GM12878 (cell line): ENCODE data around the gene FAAP100. TPM values are rescaled to one million over a fixed set of nuclear protein-coding genes. Genes with fewer than 3 reads are reported as not detected.
A peak's percentile ranks its signal among the peaks of the same experiment; 100 is the strongest.

ENCODE experiments used
- CBX3 ChIP-seq: fragments of 200-600 bp; sonication (generic); IDR thresholded peaks from 2 replicates; pipeline ENCODE4 v1.6.1; 2016; ENCODE audit warnings: low read depth, borderline replicate concordance
- CBX5 ChIP-seq: sonication (generic); IDR thresholded peaks from 2 replicates; pipeline ENCODE4 v1.6.1; 2016; ENCODE audit warnings: low read depth, moderate library complexity, mild to moderate bottlenecking, inconsistent platforms
- EED ChIP-seq: sonication (generic); IDR thresholded peaks from 2 replicates; pipeline ENCODE4 v1.6.1; 2016; ENCODE audit warnings: antibody characterized with exemption, low read depth
- ESRRA ChIP-seq: IDR thresholded peaks from 2 replicates; pipeline ENCODE4 v1.6.1; 2012; ENCODE audit warnings: mild to moderate bottlenecking, low read length, improper control_type of control experiment
- HDAC2 ChIP-seq: fragments of 200-600 bp; sonication (generic); IDR thresholded peaks from 2 replicates; pipeline ENCODE4 v1.6.1; 2017
- IRF4 ChIP-seq: IDR thresholded peaks from 2 replicates; pipeline ENCODE4 v1.6.1; 2011; ENCODE audit warnings: low read depth, low read length
- MTA3 ChIP-seq: IDR thresholded peaks from 2 replicates; pipeline ENCODE4 v1.6.1; 2012; ENCODE audit warnings: low read length, inconsistent platforms, borderline replicate concordance
- PAX5 ChIP-seq: IDR thresholded peaks from 2 replicates; pipeline ENCODE4 v1.6.1; 2011; ENCODE audit warnings: low read depth, low read length, borderline replicate concordance
- RUNX3 ChIP-seq: IDR thresholded peaks from 2 replicates; pipeline ENCODE4 v1.6.1; 2012; ENCODE audit warnings: low read length, inconsistent platforms
- SMARCA5 ChIP-seq: fragments of 450-650 bp; IDR thresholded peaks from 2 replicates; pipeline ENCODE4 v1.6.1; 2017; ENCODE audit warnings: mild to moderate bottlenecking
- SPI1 ChIP-seq: IDR thresholded peaks from 2 replicates; pipeline ENCODE4 v1.6.1; 2011; ENCODE audit warnings: low read depth, mild to moderate bottlenecking, low read length, moderate library complexity, borderline replicate concordance; ENCODE audit not compliant: insufficient read depth
- STAT3 ChIP-seq: IDR thresholded peaks from 2 replicates; pipeline ENCODE4 v1.6.1; 2011; ENCODE audit warnings: low read depth, low read length, improper control_type of control experiment
- SUZ12 ChIP-seq: fragments of 200-600 bp; sonication (generic); IDR thresholded peaks from one replicate; pipeline ENCODE4 v1.6.1; 2018; ENCODE audit warnings: antibody characterized with exemption, mild to moderate bottlenecking; ENCODE audit not compliant: unreplicated experiment
- TCF3 ChIP-seq: IDR thresholded peaks from 2 replicates; pipeline ENCODE4 v1.6.1; 2012; ENCODE audit warnings: low read depth, mild to moderate bottlenecking, low read length, borderline replicate concordance; ENCODE audit not compliant: insufficient read depth
- WRNIP1 ChIP-seq: IDR thresholded peaks from 2 replicates; pipeline ENCODE4 v1.6.1; 2011; ENCODE audit warnings: low read depth, low read length, improper control_type of control experiment, borderline replicate concordance
- ZNF207 ChIP-seq: fragments of 450-650 bp; IDR thresholded peaks from 2 replicates; pipeline ENCODE4 v1.6.1; 2014; ENCODE audit warnings: antibody characterized with exemption, mild to moderate bottlenecking, borderline replicate concordance
- polyA plus RNA-seq, 11 experiments: library from polyadenylated mRNA; depleted of rRNA in 4 of 11; unstranded in 6 of 11; stranded (reverse) in 5 of 11; fragments of >200 nt; fragmentation: Nextera tagmentation in 4 of 11; fragmentation: Illumina TruSeq in 1 of 11; extraction: Ambion mirVana in 4 of 11; extraction: Trizol in 1 of 11; gene quantifications; 1 replicate in 1 of 11; 2 replicates in 10 of 11; pipeline versions ENCODE4 v1.2.1 to v1.2.3, GENCODE V29; 2011 to 2016; ENCODE audit warnings: inconsistent platforms in 2 of 11, missing spikeins in 2 of 11, low read depth in 1 of 11
- total RNA-seq, 4 experiments: library from RNA; depleted of rRNA in 3 of 4; stranded (reverse); fragments of >200 nt in 3 of 4; fragmentation: Illumina TruSeq in 1 of 4; extraction: Trizol in 1 of 4; gene quantifications; 2 replicates each; pipeline versions ENCODE4 v1.2.1 to v1.2.3, GENCODE V29; 2013 to 2021
- TF ChIP-seq, protein P1 (sequence below): fragments of 150-350 bp; IDR thresholded peaks from 2 replicates; pipeline ENCODE4 v1.6.1; 2016; ENCODE audit warnings: low read depth, low read length
- TF ChIP-seq, protein P2 (sequence below): IDR thresholded peaks from 2 replicates; pipeline ENCODE4 v1.6.1; 2011; ENCODE audit warnings: mild to moderate bottlenecking, low read depth, low read length, moderate library complexity; ENCODE audit not compliant: insufficient replicate concordance
- TF ChIP-seq, protein P3 (sequence below): fragments of 450-650 bp; IDR thresholded peaks from 2 replicates; pipeline ENCODE4 v1.6.1; 2018; ENCODE audit warnings: mild to moderate bottlenecking, low read depth, moderate library complexity; ENCODE audit not compliant: partially characterized antibody
- TF ChIP-seq, protein P4 (sequence below): fragments of 450-650 bp; IDR thresholded peaks from 2 replicates; pipeline ENCODE4 v1.6.1; 2017; ENCODE audit warnings: antibody characterized with exemption, mild to moderate bottlenecking, moderate library complexity

FAAP100 gene
- total and polyA plus RNA-seq, 10 of the 15 experiments (the other 5 are each of a cell fraction or from before 2014, with no cell fraction given): 0.11 to 46.2 (median 17.1) TPM

DNA sequence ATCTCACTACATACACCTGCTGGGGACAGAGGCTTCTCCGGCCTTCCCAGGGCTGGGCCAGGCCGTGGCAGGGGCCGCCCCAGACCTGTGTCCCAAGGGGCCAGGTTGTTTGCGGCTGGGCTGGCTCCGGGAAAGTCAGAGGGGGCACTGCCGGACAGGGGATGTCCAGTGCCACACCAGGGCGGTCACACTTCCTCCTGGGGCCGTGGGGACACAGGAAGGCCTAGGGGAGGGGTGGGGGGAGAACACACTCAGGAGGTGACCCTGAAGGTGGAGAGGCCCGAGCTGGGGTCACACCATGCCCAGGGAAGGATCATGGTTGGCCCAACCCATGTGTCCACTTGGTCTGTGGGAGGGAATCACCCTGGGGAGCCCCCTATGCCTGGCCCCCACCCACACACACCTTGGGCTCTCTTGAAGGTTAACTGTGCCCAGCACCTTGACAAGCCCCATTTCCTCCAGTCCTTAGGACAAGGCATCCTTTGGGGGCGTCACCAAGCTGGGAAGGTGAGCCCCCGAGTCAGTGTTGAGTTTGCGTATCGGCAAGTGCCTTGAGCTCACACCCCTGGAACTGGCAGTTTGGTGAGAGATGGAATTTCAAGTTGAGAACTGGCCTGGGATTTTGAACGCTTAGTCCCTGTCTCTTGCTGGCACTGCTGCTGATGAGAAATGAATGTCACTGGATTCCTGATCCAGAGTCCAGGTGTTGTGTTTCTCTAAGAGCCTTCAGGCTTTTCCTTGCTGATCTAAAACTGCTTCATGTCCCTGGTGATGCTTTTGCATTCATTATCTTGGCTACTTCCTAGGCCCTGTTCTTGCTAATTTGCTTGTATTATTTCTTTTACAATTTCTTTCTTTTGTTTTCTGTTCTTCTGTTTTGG, 31.9 kb downstream of the FAAP100 start (continued):
- TF ChIP-seq SUZ12 (no peak), EED (no peak), ESRRA (no peak), SMARCA5 (no peak), IRF4 (no peak), MTA3 (no peak), CBX3 (no peak), ZNF207 (no peak), CBX5 (no peak), HDAC2 (no peak), RUNX3 (no peak), PAX5 (no peak), SPI1 (0 out of 2 replicates have a peak, but pooled peaks have one; percentile 31), TCF3 (no peak), WRNIP1 (no peak), STAT3 (no peak)
- TF ChIP-seq, protein P1, sequence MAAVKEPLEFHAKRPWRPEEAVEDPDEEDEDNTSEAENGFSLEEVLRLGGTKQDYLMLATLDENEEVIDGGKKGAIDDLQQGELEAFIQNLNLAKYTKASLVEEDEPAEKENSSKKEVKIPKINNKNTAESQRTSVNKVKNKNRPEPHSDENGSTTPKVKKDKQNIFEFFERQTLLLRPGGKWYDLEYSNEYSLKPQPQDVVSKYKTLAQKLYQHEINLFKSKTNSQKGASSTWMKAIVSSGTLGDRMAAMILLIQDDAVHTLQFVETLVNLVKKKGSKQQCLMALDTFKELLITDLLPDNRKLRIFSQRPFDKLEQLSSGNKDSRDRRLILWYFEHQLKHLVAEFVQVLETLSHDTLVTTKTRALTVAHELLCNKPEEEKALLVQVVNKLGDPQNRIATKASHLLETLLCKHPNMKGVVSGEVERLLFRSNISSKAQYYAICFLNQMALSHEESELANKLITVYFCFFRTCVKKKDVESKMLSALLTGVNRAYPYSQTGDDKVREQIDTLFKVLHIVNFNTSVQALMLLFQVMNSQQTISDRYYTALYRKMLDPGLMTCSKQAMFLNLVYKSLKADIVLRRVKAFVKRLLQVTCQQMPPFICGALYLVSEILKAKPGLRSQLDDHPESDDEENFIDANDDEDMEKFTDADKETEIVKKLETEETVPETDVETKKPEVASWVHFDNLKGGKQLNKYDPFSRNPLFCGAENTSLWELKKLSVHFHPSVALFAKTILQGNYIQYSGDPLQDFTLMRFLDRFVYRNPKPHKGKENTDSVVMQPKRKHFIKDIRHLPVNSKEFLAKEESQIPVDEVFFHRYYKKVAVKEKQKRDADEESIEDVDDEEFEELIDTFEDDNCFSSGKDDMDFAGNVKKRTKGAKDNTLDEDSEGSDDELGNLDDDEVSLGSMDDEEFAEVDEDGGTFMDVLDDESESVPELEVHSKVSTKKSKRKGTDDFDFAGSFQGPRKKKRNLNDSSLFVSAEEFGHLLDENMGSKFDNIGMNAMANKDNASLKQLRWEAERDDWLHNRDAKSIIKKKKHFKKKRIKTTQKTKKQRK: no peak
- TF ChIP-seq, protein P2, sequence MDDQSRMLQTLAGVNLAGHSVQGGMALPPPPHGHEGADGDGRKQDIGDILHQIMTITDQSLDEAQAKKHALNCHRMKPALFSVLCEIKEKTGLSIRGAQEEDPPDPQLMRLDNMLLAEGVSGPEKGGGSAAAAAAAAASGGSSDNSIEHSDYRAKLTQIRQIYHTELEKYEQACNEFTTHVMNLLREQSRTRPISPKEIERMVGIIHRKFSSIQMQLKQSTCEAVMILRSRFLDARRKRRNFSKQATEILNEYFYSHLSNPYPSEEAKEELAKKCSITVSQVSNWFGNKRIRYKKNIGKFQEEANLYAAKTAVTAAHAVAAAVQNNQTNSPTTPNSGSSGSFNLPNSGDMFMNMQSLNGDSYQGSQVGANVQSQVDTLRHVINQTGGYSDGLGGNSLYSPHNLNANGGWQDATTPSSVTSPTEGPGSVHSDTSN: no peak
- TF ChIP-seq, protein P3, sequence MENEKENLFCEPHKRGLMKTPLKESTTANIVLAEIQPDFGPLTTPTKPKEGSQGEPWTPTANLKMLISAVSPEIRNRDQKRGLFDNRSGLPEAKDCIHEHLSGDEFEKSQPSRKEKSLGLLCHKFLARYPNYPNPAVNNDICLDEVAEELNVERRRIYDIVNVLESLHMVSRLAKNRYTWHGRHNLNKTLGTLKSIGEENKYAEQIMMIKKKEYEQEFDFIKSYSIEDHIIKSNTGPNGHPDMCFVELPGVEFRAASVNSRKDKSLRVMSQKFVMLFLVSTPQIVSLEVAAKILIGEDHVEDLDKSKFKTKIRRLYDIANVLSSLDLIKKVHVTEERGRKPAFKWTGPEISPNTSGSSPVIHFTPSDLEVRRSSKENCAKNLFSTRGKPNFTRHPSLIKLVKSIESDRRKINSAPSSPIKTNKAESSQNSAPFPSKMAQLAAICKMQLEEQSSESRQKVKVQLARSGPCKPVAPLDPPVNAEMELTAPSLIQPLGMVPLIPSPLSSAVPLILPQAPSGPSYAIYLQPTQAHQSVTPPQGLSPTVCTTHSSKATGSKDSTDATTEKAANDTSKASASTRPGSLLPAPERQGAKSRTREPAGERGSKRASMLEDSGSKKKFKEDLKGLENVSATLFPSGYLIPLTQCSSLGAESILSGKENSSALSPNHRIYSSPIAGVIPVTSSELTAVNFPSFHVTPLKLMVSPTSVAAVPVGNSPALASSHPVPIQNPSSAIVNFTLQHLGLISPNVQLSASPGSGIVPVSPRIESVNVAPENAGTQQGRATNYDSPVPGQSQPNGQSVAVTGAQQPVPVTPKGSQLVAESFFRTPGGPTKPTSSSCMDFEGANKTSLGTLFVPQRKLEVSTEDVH: no peak
- TF ChIP-seq, protein P4, sequence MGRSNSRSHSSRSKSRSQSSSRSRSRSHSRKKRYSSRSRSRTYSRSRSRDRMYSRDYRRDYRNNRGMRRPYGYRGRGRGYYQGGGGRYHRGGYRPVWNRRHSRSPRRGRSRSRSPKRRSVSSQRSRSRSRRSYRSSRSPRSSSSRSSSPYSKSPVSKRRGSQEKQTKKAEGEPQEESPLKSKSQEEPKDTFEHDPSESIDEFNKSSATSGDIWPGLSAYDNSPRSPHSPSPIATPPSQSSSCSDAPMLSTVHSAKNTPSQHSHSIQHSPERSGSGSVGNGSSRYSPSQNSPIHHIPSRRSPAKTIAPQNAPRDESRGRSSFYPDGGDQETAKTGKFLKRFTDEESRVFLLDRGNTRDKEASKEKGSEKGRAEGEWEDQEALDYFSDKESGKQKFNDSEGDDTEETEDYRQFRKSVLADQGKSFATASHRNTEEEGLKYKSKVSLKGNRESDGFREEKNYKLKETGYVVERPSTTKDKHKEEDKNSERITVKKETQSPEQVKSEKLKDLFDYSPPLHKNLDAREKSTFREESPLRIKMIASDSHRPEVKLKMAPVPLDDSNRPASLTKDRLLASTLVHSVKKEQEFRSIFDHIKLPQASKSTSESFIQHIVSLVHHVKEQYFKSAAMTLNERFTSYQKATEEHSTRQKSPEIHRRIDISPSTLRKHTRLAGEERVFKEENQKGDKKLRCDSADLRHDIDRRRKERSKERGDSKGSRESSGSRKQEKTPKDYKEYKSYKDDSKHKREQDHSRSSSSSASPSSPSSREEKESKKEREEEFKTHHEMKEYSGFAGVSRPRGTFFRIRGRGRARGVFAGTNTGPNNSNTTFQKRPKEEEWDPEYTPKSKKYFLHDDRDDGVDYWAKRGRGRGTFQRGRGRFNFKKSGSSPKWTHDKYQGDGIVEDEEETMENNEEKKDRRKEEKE: no peak
